KMS-11 (cell line): ENCODE measurements around the gene ARL8A.

Source experiments
- H2AFZ ChIP-seq: fragments of 200-600 bp; sonication (generic); 2 replicates; pipeline ENCODE4 v1.6.1; 2016; ENCODE audit warnings: antibody characterized with exemption, mixed run types, low read depth
- H3K27ac ChIP-seq: fragments of 200-600 bp; sonication (generic); 2 replicates; pipeline ENCODE4 v1.6.1; 2016; ENCODE audit warnings: mild to moderate bottlenecking, mixed run types
- H3K27me3 ChIP-seq: fragments of 200-600 bp; sonication (generic); 2 replicates; pipeline ENCODE4 v1.6.1; 2017; ENCODE audit warnings: mild to moderate bottlenecking, low read depth, mixed run types, moderate library complexity; ENCODE audit not compliant: insufficient read depth
- H3K36me3 ChIP-seq: fragments of 200-600 bp; sonication (generic); 2 replicates; pipeline ENCODE4 v1.6.1; 2017; ENCODE audit warnings: mild to moderate bottlenecking, mixed run types; ENCODE audit not compliant: insufficient read depth
- H3K4me1 ChIP-seq: fragments of 200-600 bp; sonication (generic); 2 replicates; pipeline ENCODE4 v1.6.1; 2016; ENCODE audit warnings: mild to moderate bottlenecking, low read depth, mixed run types; ENCODE audit not compliant: poor library complexity, severe bottlenecking
- H3K4me2 ChIP-seq: fragments of 200-600 bp; sonication (generic); 2 replicates; pipeline ENCODE4 v1.7.0; 2016; ENCODE audit warnings: mild to moderate bottlenecking, mixed run types
- H3K4me3 ChIP-seq: fragments of 200-600 bp; sonication (generic); IDR thresholded peaks from 2 replicates; pipeline ENCODE4 v1.6.1; 2017; ENCODE audit warnings: low read depth, low read length, mixed read lengths; ENCODE audit not compliant: insufficient read depth
- H3K79me2 ChIP-seq: fragments of 200-600 bp; sonication (generic); 2 replicates; pipeline ENCODE4 v1.6.1; 2016; ENCODE audit warnings: low read depth, mixed run types; ENCODE audit not compliant: insufficient read depth
- H3K9ac ChIP-seq: fragments of 200-600 bp; sonication (generic); 2 replicates; pipeline ENCODE4 v1.6.1; 2016; ENCODE audit warnings: mild to moderate bottlenecking, mixed run types
- H4K20me1 ChIP-seq: fragments of 200-600 bp; sonication (generic); 2 replicates; pipeline ENCODE4 v1.6.1; 2016; ENCODE audit warnings: mild to moderate bottlenecking, mixed run types; ENCODE audit not compliant: insufficient read depth
- TF ChIP-seq, protein P1 (sequence below): fragments of 200-600 bp; sonication (generic); conservative IDR thresholded peaks from 2 replicates; pipeline ENCODE4 v1.6.1; 2017; ENCODE audit warnings: low read depth, mild to moderate bottlenecking, antibody characterized with exemption, low read length, moderate library complexity, mixed read lengths

The ARL8A gene

DNA sequence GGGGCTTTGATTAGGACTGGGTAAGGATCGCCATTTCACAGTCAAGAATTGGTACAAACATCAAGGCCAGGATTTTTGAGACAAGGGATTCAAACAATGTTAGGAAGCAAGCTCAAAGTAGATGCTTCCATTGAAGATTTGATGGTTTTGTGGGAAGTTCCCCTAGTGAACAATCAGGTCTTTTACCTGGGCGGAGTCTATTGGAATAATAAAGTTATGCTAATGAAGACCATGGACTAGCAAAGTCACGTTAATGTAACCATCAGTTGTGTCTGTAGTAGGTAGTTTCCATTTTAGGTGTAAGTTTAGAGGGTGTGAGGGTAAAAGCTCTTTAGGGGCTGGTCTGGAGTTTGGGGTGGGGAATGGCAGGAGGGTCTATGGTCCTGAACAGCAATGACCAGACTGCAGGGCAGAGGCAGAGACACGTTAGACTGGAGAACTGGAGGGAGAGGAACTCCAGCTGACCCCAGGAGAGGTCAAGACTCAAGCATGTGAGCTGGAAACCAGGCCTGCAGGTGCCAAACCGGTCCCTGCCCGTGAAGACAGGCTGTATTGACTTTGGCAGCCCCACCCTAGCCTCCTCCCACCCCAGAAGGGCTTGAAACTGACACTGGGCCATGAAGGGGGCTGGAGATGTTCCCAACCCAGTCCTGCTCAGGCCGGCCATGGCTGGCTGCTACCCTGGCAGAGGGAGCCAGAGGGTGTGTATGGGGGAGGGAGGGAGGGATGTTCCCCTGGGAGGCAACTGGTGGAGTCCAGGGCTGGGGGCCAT lies 57.8 kb downstream of the ARL8A start:
- no peak overlapping the region for H2AFZ ChIP-seq
- no peaks in the 10 kb centered on the region for H3K4me1 ChIP-seq
- H3K36me3 ChIP-seq: no peaks in the 10 kb centered on the region
- no peak overlapping the region for H3K27ac ChIP-seq
- TF ChIP-seq, protein P1, sequence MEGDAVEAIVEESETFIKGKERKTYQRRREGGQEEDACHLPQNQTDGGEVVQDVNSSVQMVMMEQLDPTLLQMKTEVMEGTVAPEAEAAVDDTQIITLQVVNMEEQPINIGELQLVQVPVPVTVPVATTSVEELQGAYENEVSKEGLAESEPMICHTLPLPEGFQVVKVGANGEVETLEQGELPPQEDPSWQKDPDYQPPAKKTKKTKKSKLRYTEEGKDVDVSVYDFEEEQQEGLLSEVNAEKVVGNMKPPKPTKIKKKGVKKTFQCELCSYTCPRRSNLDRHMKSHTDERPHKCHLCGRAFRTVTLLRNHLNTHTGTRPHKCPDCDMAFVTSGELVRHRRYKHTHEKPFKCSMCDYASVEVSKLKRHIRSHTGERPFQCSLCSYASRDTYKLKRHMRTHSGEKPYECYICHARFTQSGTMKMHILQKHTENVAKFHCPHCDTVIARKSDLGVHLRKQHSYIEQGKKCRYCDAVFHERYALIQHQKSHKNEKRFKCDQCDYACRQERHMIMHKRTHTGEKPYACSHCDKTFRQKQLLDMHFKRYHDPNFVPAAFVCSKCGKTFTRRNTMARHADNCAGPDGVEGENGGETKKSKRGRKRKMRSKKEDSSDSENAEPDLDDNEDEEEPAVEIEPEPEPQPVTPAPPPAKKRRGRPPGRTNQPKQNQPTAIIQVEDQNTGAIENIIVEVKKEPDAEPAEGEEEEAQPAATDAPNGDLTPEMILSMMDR: no peak
- no peak overlapping the region for H3K4me2 ChIP-seq
- H3K27me3 ChIP-seq: no peaks in the 10 kb centered on the region
- no peak overlapping the region for H3K9ac ChIP-seq
- H3K4me3 ChIP-seq: no peak overlapping the region
- H3K79me2 ChIP-seq: no peaks in the 10 kb centered on the region
- no peaks in the 10 kb centered on the region for H4K20me1 ChIP-seq

DNA sequence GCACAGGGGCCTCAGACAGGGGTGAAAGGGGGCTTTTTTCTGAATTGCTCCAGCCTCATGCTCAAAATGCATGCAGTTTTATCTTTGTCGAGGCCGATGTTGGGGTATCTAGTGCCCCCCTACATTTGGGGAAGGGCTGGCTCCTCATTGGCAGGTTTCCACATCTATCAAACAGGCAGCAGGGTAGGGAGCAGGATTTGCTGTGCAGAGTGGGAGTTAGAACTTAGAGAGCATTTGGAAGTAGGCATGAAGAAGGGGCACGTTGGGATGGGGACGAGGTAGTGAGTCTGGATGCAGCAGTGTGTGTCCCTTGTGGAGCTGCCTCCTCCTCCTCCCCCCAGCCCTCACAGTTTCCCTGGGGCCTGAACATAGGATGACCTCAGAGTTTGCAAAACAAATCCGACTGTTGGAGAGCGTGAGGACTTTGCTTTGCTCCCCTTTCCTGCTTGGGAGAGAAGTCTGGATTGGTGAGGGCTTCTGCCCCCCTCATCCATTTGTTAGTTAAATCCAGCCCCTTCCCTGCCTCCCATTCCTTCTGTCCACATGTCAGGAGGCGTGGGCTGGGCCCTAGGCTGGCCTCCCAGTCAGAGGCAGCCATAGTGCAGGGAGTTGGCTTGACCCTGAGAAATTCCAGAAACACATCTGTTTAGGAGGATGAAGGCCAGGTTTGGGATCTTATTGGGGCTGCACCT lies 58.7 kb downstream of the ARL8A start:
- Histone ChIP-seq H3K9ac (no peak overlapping the region), H3K36me3 (no peaks in the 10 kb centered on the region), H3K27ac (no peak overlapping the region), H3K27me3 (no peaks in the 10 kb centered on the region), H2AFZ (no peak overlapping the region), H3K79me2 (no peaks in the 10 kb centered on the region), H4K20me1 (no peaks in the 10 kb centered on the region), H3K4me3 (no peak overlapping the region), H3K4me1 (no peaks in the 10 kb centered on the region), H3K4me2 (no peak overlapping the region)
- TF ChIP-seq, protein P1: no peak

DNA sequence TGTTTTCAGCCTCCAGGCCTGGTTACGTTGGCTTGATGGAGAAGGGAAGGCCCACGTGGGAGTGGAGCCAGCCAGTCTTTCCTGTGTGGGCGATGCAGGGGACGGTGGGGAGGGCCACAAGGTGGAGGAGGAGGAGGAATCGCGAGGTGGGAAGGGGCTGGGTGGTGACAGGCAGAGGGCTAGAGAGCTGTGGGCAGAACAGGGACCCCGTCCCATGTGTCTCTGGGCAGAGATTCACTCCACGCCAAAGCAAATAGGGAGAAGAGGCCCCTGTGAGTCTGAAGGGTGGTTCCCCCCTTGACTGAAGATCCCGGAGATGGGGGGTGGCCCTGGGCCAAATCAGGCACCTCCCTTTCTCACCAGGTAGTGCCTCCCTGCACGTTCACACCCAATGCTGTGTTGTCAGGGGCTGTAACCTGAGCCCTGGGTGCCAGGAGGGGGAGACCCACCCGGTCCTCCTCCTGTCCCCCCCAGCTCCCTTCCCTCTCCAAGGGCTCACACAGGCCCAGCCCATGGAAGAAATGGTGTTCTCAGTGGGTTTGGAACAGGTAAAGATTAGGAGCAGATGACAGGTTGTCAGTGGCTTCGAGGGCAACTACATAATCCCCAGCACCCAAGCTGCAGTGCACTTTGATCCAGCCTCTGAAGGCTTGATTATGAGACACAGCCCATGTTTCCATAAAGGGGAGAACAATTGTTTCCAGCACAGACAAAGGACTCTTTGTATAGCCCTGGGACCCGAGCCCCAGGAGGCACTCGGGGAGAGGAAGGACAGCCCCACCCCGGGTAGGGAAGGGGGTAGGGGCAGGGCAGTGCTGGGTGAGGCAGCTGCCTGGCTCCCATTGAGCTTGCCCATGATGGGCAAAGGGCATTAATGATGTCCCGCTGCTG lies 59.5 kb downstream of the ARL8A start:
- no peaks in the 10 kb centered on the region for H3K4me1 ChIP-seq
- H3K79me2 ChIP-seq: no peaks in the 10 kb centered on the region
- H4K20me1 ChIP-seq: no peaks in the 10 kb centered on the region
- TF ChIP-seq, protein P1: no peak
- no peaks in the 10 kb centered on the region for H3K36me3 ChIP-seq
- no peak overlapping the region for H3K27ac ChIP-seq
- H3K27me3 ChIP-seq: no peaks in the 10 kb centered on the region
- no peak overlapping the region for H2AFZ ChIP-seq
- H3K9ac ChIP-seq: no peak overlapping the region
- H3K4me3 ChIP-seq: no peak overlapping the region
- no peak overlapping the region for H3K4me2 ChIP-seq
